Dermis blood vessel endothelial cell (primary cell): ENCODE results near the gene ABCB7. TPM values are rescaled to one million over a fixed set of nuclear protein-coding genes. Genes with fewer than 3 reads are reported as not detected.
A peak's percentile ranks its signal among the peaks of the same experiment; 100 is the strongest.
"Not testable (repeated sequence)": the region's sequence is repeated elsewhere in the genome, so short reads cannot be mapped to it uniquely, and the experiment has no call there.

Experiments
- DNase-seq: peaks from one replicate; pipeline ENCODE4 v3.0.0; 2010
- total RNA-seq: library from RNA; depleted of rRNA; stranded (reverse); fragments of >200 nt; gene quantifications from 2 replicates; pipeline ENCODE4 v1.2.3, GENCODE V29; 2014

Gene ABCB7
- total RNA-seq = 33.3 and 35.4 TPM in 2 replicates

- DNase-seq = peak; percentile 72
These were observed at the start of gene ABCB7 for GRCh38 chrX:75155827-75156525. ABCB7 (minus strand) TSS chrX:75156283; CDS start chrX:75156272, 11 bp downstream.

GRCh38 chrX:75188415-75189206, 32.5 kb upstream of the ABCB7 start:
- not testable (repeated sequence) for DNase-seq

GRCh38 chrX:75181721-75182120, 25.6 kb upstream of the ABCB7 start:
- no peak for DNase-seq

- DNase-seq = not testable (repeated sequence)
These were observed 23.6 kb upstream of the ABCB7 start for GRCh38 chrX:75179536-75180293.

GRCh38 chrX:75172257-75172890, 16.3 kb upstream of the ABCB7 start:
- DNase-seq = not testable (repeated sequence)

GRCh38 chrX:75158054-75158453, 2.0 kb upstream of the ABCB7 start:
- DNase-seq = no peak

- peak; percentile 34 for DNase-seq
These were observed 455 bp upstream of the ABCB7 start for GRCh38 chrX:75156531-75156945.

- DNase-seq = peak; percentile 13
These were observed 646 bp downstream of the ABCB7 start for GRCh38 chrX:75155447-75155826.

- DNase-seq = no peak
These were observed 1.2 kb downstream of the ABCB7 start for GRCh38 chrX:75154871-75155270.

GRCh38 chrX:75151827-75152592, 4.1 kb downstream of the ABCB7 start:
- DNase-seq = no peak

GRCh38 chrX:75149654-75150053, 6.4 kb downstream of the ABCB7 start:
- DNase-seq = no peak

GRCh38 chrX:75132672-75133071, 23.4 kb downstream of the ABCB7 start:
- DNase-seq = no peak

GRCh38 chrX:75131973-75132627, 24.0 kb downstream of the ABCB7 start:
- DNase-seq = no peak

- not testable (repeated sequence) for DNase-seq
These were observed 27.0 kb downstream of the ABCB7 start for GRCh38 chrX:75129069-75129468.

GRCh38 chrX:75118296-75118695, 37.8 kb downstream of the ABCB7 start:
- no peak for DNase-seq

GRCh38 chrX:75115707-75116413, 40.2 kb downstream of the ABCB7 start:
- no peak for DNase-seq

GRCh38 chrX:75114638-75115037, 41.4 kb downstream of the ABCB7 start:
- DNase-seq = no peak

GRCh38 chrX:75113664-75114063, 42.4 kb downstream of the ABCB7 start:
- DNase-seq = no peak

- no peak for DNase-seq
These were observed 48.1 kb downstream of the ABCB7 start for GRCh38 chrX:75107863-75108509.

GRCh38 chrX:75106772-75107171, 49.3 kb downstream of the ABCB7 start:
- DNase-seq = no peak
